ENCODE results near the gene ZBTB5. TPM values are rescaled to one million over a fixed set of nuclear protein-coding genes. Genes with fewer than 3 reads are reported as not detected.
A peak's percentile ranks its signal among the peaks of the same experiment; 100 is the strongest.

ZBTB5 gene
- total and polyA plus RNA-seq, 9 of the 15 experiments (the other 6 are each of a cell fraction or from before 2014, with no cell fraction given): 2.3 to 43.2 (median 15.5) TPM

GRCh38 chr9:37392272-37392671, 73.0 kb downstream of the ZBTB5 start (continued):
- TF ChIP-seq REST (IDR thresholded peaks at IDR 0.05; ENCODE audit: borderline replicate concordance): 0 out of 2 replicates have a peak, but pooled peaks have one; percentile 10
- no peak for TF ChIP-seq REST (CRISPR knock-in tag; IDR thresholded peaks at IDR 0.05; ENCODE audit: low read depth)
- no peak for TF ChIP-seq ZNF707 (CRISPR knock-in tag; conservative IDR thresholded peaks at IDR 0.05)
- TF ChIP-seq MLLT1 (IDR thresholded peaks at IDR 0.05): no peak
- TF ChIP-seq SFPQ (IDR thresholded peaks at IDR 0.05; ENCODE audit: low read depth, low read length): no peak
- no peak for TF ChIP-seq XRCC3 (IDR thresholded peaks at IDR 0.05)
- no peak for TF ChIP-seq ZNF165 (CRISPR knock-in tag; IDR thresholded peaks at IDR 0.05; ENCODE audit: borderline replicate concordance)
- no peak for TF ChIP-seq BDP1 (IDR thresholded peaks at IDR 0.05; ENCODE audit: insufficient read depth, insufficient read length)
- TF ChIP-seq SMAD3 (CRISPR knock-in tag; conservative IDR thresholded peaks at IDR 0.05): no peak
- no peak for TF ChIP-seq RBM39 (optimal IDR thresholded peaks at IDR 0.05; ENCODE audit: low read depth, low read length)
- TF ChIP-seq NR2C2 (CRISPR knock-in tag; IDR thresholded peaks at IDR 0.05): no peak
- TF ChIP-seq NR2C2 (tag; IDR thresholded peaks at IDR 0.05): 0 out of 2 replicates have a peak, but pooled peaks have one; percentile 23
- TF ChIP-seq SRSF9 (IDR thresholded peaks at IDR 0.05; ENCODE audit: borderline replicate concordance, low read depth, low read length): no peak
- no peak for TF ChIP-seq ZNF561 (CRISPR knock-in tag; conservative IDR thresholded peaks at IDR 0.05)
- TF ChIP-seq MITF (IDR thresholded peaks at IDR 0.05): no peak
- no peak for TF ChIP-seq TAF7 (tag; IDR thresholded peaks at IDR 0.05)

Data from K562 (cell line).